WTC11 (cell line): ENCODE measurements around the gene SUMF1.

ENCODE experiments used
- CREB1 ChIP-seq: sonication (generic); formaldehyde crosslinking; IDR thresholded peaks from 2 replicates; pipeline ENCODE4 v1.8.0; 2023; ENCODE audit warnings: mild to moderate bottlenecking, missing genetic modification reagents
- CREM ChIP-seq: sonication (generic); formaldehyde crosslinking; IDR thresholded peaks from 2 replicates; pipeline ENCODE4 v1.8.1; 2022; ENCODE audit warnings: mild to moderate bottlenecking, missing genetic modification reagents, moderate library complexity
- GRHL2 ChIP-seq: fragments of 250-450 bp; sonication (Bioruptor Pico); IDR thresholded peaks from 2 replicates; pipeline ENCODE4 v1.8.0; 2022; ENCODE audit warnings: mild to moderate bottlenecking, moderate library complexity; ENCODE audit not compliant: insufficient replicate concordance, severe bottlenecking
- IRF2 ChIP-seq: sonication (generic); formaldehyde crosslinking; IDR thresholded peaks from 2 replicates; pipeline ENCODE4 v1.8.0; 2022; ENCODE audit warnings: low read depth, missing genetic modification reagents, borderline replicate concordance
- JUN ChIP-seq: sonication (generic); formaldehyde crosslinking; IDR thresholded peaks from 2 replicates; pipeline ENCODE4 v1.8.0; 2023; ENCODE audit warnings: mild to moderate bottlenecking, missing genetic modification reagents
- NFYB ChIP-seq: sonication (generic); formaldehyde crosslinking; conservative IDR thresholded peaks from 2 replicates; pipeline ENCODE4 v1.8.0; 2022; ENCODE audit warnings: low read depth, missing genetic modification reagents
- SP1 ChIP-seq: sonication (generic); formaldehyde crosslinking; conservative IDR thresholded peaks from 2 replicates; pipeline ENCODE4 v1.8.1; 2022; ENCODE audit warnings: missing genetic modification reagents
- TEAD4 ChIP-seq: sonication (generic); formaldehyde crosslinking; IDR thresholded peaks from 2 replicates; pipeline ENCODE4 v1.8.0; 2022; ENCODE audit warnings: mild to moderate bottlenecking, missing genetic modification reagents
- ZNF423 ChIP-seq: fragments of 250-450 bp; sonication (Bioruptor Pico); IDR thresholded peaks from 2 replicates; pipeline ENCODE4 v2.1.2; 2022; ENCODE audit warnings: mild to moderate bottlenecking, moderate library complexity
- TF ChIP-seq, protein P1 (sequence below): fragments of 200-600 bp; IDR thresholded peaks from 2 replicates; pipeline ENCODE4 v1.8.0; 2022; ENCODE audit warnings: antibody characterized with exemption
- TF ChIP-seq, protein P2 (sequence below): sonication (generic); formaldehyde crosslinking; IDR thresholded peaks from 2 replicates; pipeline ENCODE4 v1.8.0; 2022; ENCODE audit warnings: mild to moderate bottlenecking, missing genetic modification reagents
- TF ChIP-seq, protein P3 (sequence below): sonication (generic); formaldehyde crosslinking; IDR thresholded peaks from 2 replicates; pipeline ENCODE4 v1.8.1; 2023; ENCODE audit warnings: mild to moderate bottlenecking, missing genetic modification reagents, moderate library complexity
- TF ChIP-seq, protein P4 (sequence below): sonication (generic); formaldehyde crosslinking; IDR thresholded peaks from 2 replicates; pipeline ENCODE4 v1.8.0; 2022; ENCODE audit warnings: missing genetic modification reagents
- TF ChIP-seq, protein P5 (sequence below): sonication (generic); formaldehyde crosslinking; IDR thresholded peaks from 2 replicates; pipeline ENCODE4 v1.8.0; 2022; ENCODE audit warnings: mild to moderate bottlenecking, missing genetic modification reagents

DNA sequence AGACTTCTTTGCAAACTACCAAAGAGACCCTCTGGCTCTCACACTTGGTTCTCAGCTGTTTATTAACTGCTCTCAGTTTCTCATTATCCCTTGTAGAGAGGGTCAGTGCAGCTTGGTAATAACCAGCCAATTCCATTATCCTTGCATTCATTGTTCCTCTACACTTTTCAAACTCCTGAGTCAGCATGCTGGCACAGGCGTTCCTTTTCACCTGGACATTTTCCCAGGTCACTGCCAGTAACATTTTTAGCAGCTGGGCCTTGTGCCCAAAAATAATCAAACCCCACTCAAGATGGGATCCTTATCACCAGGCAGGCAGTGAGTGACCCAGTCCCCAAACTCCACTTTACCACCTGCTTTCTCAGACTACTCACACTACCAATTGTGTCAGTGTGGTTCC is 4.8 kb upstream of the SUMF1 start:
- TF ChIP-seq NFYB (CRISPR knock-in tag) (no peak), JUN (CRISPR knock-in tag) (no peak), TEAD4 (CRISPR knock-in tag) (no peak), GRHL2 (CRISPR knock-in tag) (no peak), SP1 (no peak), IRF2 (no peak), ZNF423 (no peak), CREM (no peak), CREB1 (CRISPR knock-in tag) (no peak)
- TF ChIP-seq, protein P1, sequence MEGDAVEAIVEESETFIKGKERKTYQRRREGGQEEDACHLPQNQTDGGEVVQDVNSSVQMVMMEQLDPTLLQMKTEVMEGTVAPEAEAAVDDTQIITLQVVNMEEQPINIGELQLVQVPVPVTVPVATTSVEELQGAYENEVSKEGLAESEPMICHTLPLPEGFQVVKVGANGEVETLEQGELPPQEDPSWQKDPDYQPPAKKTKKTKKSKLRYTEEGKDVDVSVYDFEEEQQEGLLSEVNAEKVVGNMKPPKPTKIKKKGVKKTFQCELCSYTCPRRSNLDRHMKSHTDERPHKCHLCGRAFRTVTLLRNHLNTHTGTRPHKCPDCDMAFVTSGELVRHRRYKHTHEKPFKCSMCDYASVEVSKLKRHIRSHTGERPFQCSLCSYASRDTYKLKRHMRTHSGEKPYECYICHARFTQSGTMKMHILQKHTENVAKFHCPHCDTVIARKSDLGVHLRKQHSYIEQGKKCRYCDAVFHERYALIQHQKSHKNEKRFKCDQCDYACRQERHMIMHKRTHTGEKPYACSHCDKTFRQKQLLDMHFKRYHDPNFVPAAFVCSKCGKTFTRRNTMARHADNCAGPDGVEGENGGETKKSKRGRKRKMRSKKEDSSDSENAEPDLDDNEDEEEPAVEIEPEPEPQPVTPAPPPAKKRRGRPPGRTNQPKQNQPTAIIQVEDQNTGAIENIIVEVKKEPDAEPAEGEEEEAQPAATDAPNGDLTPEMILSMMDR: no peak
- TF ChIP-seq, protein P2, sequence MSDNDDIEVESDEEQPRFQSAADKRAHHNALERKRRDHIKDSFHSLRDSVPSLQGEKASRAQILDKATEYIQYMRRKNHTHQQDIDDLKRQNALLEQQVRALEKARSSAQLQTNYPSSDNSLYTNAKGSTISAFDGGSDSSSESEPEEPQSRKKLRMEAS: no peak
- TF ChIP-seq, protein P3, sequence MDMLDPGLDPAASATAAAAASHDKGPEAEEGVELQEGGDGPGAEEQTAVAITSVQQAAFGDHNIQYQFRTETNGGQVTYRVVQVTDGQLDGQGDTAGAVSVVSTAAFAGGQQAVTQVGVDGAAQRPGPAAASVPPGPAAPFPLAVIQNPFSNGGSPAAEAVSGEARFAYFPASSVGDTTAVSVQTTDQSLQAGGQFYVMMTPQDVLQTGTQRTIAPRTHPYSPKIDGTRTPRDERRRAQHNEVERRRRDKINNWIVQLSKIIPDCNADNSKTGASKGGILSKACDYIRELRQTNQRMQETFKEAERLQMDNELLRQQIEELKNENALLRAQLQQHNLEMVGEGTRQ: no peak
- TF ChIP-seq, protein P4, sequence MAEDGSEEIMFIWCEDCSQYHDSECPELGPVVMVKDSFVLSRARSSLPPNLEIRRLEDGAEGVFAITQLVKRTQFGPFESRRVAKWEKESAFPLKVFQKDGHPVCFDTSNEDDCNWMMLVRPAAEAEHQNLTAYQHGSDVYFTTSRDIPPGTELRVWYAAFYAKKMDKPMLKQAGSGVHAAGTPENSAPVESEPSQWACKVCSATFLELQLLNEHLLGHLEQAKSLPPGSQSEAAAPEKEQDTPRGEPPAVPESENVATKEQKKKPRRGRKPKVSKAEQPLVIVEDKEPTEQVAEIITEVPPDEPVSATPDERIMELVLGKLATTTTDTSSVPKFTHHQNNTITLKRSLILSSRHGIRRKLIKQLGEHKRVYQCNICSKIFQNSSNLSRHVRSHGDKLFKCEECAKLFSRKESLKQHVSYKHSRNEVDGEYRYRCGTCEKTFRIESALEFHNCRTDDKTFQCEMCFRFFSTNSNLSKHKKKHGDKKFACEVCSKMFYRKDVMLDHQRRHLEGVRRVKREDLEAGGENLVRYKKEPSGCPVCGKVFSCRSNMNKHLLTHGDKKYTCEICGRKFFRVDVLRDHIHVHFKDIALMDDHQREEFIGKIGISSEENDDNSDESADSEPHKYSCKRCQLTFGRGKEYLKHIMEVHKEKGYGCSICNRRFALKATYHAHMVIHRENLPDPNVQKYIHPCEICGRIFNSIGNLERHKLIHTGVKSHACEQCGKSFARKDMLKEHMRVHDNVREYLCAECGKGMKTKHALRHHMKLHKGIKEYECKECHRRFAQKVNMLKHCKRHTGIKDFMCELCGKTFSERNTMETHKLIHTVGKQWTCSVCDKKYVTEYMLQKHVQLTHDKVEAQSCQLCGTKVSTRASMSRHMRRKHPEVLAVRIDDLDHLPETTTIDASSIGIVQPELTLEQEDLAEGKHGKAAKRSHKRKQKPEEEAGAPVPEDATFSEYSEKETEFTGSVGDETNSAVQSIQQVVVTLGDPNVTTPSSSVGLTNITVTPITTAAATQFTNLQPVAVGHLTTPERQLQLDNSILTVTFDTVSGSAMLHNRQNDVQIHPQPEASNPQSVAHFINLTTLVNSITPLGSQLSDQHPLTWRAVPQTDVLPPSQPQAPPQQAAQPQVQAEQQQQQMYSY (CRISPR knock-in tag): no peak
- TF ChIP-seq, protein P5, sequence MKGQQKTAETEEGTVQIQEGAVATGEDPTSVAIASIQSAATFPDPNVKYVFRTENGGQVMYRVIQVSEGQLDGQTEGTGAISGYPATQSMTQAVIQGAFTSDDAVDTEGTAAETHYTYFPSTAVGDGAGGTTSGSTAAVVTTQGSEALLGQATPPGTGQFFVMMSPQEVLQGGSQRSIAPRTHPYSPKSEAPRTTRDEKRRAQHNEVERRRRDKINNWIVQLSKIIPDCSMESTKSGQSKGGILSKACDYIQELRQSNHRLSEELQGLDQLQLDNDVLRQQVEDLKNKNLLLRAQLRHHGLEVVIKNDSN (CRISPR knock-in tag): no peak
